GM06990 (cell line): ENCODE results near the gene PLB1.

ENCODE experiments used
- DNase-seq: peaks from one replicate; pipeline ENCODE4 v3.0.0-alpha.2; 2011; ENCODE audit not compliant: insufficient read length; ENCODE audit errors: extremely low read depth
- H3K27me3 ChIP-seq: replicated peaks from 2 replicates; pipeline ENCODE4 v1.6.0; 2011; ENCODE audit warnings: low read length; ENCODE audit not compliant: control insufficient read depth, insufficient read depth
- H3K36me3 ChIP-seq: 2 replicates; pipeline ENCODE4 v1.5.1; 2011; ENCODE audit warnings: low read length; ENCODE audit not compliant: control insufficient read depth, insufficient read depth
- H3K4me3 ChIP-seq: replicated peaks from 2 replicates; pipeline ENCODE4 v1.5.1; 2011; ENCODE audit warnings: low read depth, mild to moderate bottlenecking, control low read depth, low read length
- CTCF ChIP-seq: IDR thresholded peaks from 2 replicates; pipeline ENCODE4 v1.5.1; 2011; ENCODE audit warnings: low read length, control low read depth, mild to moderate bottlenecking, inconsistent platforms; ENCODE audit not compliant: insufficient read depth, poor library complexity, severe bottlenecking

The PLB1 gene

GRCh38 chr2:28678944-28679343 is 183.1 kb downstream of the PLB1 start:
- no peaks in the 10 kb centered on the region for H3K27me3 ChIP-seq
- no peak for TF ChIP-seq CTCF
- H3K36me3 ChIP-seq: no peaks in the 10 kb centered on the region
- H3K4me3 ChIP-seq: no peak overlapping the region
- DNase-seq: peak; percentile 26

DNA sequence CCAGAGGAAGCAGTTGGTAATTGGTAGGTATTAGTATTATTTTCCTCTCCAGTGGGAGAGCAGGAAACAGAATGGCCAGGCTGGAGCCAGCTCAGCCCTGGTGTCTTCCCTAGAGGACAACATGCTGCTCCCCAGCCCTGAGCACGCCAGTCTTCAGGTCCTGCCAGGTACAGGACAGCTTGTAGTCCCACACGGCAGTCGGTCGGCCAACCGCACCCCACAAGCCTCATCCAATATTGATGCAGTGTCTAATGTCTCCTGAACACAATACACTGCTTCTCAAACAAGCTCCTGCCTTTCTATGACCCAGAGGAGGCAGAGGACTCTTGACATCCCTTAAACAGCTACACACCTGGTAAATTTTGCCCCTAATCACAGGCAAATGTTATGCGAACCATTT is 184.8 kb downstream of the PLB1 start:
- no peak for DNase-seq
- Histone ChIP-seq H3K27me3 (no peaks in the 10 kb centered on the region), H3K4me3 (no peak overlapping the region), H3K36me3 (no peaks in the 10 kb centered on the region)
- TF ChIP-seq CTCF: no peak

DNA sequence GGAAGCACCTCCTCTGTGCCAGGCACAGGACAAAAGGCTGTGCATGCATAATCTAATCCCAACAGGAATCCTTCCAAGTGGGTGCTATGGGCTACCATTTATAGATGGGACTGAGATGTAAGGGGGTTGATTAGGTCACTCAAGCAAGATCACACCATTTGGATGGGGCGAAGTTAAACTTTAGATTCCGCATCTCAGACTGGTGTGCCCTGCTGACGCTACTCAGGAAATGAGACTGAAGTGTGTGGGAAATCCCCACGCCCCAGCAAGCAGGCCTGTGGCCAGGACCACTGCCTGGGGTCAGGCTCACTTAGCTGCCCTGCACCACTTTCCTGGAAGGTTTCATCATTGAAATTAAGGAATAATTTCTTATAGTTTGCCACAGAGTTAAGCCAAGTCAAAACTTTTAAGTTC is 185.3 kb downstream of the PLB1 start:
- no peaks in the 10 kb centered on the region for H3K27me3 ChIP-seq

DNA sequence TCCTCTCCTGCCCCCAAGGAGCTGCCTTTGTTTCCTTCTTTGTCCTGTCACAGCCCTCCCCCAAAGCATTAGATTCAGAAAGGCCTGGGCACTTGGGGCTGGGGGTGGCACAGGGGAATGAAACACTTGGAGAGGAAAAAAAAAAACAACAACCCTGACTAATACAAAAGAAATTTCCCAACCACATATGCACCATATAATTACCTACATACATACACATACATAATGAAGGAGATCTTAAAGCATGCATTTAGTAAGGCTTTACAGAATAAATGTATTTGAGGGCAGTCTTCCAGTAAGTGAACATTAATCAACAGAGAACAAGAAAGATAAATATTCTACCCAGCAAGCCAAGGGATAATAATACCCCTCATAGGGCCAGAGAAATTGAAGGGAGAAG is 185.7 kb downstream of the PLB1 start:
- DNase-seq: no peak
- TF ChIP-seq CTCF: no peak
- Histone ChIP-seq H3K27me3 (no peaks in the 10 kb centered on the region), H3K36me3 (no peaks in the 10 kb centered on the region), H3K4me3 (no peak overlapping the region)

More for the DNA sequence above, 185.3 kb downstream of the PLB1 start:
- no peak for TF ChIP-seq CTCF
- Histone ChIP-seq H3K4me3 (no peak overlapping the region), H3K36me3 (no peaks in the 10 kb centered on the region)
- DNase-seq: peak; percentile 66

- no peak for TF ChIP-seq CTCF
- no peaks in the 10 kb centered on the region for H3K27me3 ChIP-seq
- no peak for DNase-seq
- no peak overlapping the region for H3K4me3 ChIP-seq
- no peaks in the 10 kb centered on the region for H3K36me3 ChIP-seq
Observed at GRCh38 chr2:28683100-28683706, 187.3 kb downstream of the PLB1 start.
